GM21737 (cell line): Measurements from ENCODE around the gene HS2ST1.
"Not testable (repeated sequence)": the region's sequence is repeated elsewhere in the genome, so short reads cannot be mapped to it uniquely, and the experiment has no call there.

Experiments
- ATAC-seq: cut with Tn5 transposase; IDR thresholded peaks from one replicate; pipeline ENCODE4 v1.9.1; 2021; ENCODE audit warnings: mild to moderate bottlenecking, moderate library complexity; ENCODE audit not compliant: unreplicated experiment

Gene HS2ST1

GRCh38 chr1:87004857-87005256 lies 90.4 kb downstream of the HS2ST1 start:
- no peak for ATAC-seq

DNA sequence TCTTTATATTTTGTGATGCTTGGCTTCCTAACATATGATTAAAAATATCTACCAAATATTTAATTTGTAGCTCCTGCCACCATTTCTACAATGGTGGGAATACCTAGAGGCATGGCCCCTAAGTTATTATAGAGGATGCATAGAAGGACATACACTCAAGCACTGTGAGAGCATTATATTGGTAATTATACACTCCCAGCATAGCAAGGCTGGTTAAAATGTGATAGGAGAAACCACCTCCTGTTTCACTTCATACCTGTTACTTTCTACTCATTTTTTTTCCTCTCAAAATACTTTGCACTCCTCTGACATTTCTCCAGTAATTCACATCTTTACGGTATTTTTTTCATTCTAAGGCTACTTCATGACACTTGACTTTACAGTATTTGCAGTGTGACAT lies 92.9 kb downstream of the HS2ST1 start:
- ATAC-seq = no peak

GRCh38 chr1:87013385-87013784 lies 99.0 kb downstream of the HS2ST1 start:
- ATAC-seq = not testable (repeated sequence)

- no peak for ATAC-seq
Measured at GRCh38 chr1:87017998-87018672, 103.7 kb downstream of the HS2ST1 start.

DNA sequence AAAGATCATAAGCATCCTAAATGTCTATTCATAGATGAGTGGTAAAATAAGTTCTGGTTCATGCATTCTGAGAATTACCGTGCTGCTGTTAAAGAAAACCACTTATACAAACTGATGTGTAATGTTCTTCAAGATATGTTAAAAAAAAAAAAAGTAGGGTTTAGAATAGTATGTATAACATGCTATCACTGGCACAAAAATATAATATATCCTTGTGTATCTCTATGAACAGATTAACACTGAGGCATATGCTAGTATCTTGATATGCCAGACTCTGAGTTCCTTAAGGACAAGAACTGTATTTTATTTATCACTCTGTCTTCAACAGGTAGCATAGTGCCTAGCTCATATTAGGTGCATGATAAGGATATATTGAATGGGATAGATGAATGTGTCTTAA lies 108.9 kb downstream of the HS2ST1 start:
- no peak for ATAC-seq

- ATAC-seq = peak; percentile 67
Measured at GRCh38 chr1:87024936-87025540, 110.6 kb downstream of the HS2ST1 start.

DNA sequence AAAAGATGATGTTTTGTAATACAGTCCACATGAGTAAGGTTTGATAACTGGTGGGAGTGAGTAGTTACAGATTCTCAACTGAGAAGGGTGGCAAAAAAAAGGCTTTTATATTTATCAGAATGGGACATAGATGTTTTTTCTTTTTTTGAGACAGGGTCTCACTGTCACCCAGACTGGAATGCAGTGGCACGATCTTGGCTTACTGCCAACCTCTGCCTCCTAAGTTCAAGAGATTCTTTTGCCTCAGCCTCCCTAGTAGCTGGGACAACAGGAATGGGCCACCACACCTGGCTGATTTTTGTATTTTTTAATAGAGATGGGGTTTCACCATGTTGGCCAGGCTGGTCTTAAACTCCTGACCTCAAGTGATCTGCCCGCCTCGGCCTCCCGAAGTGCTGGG lies 113.1 kb downstream of the HS2ST1 start:
- ATAC-seq = not testable (repeated sequence)

- ATAC-seq = no peak
Measured at GRCh38 chr1:87028576-87028975, 114.1 kb downstream of the HS2ST1 start.

- ATAC-seq = peak; percentile 85
Measured at GRCh38 chr1:87030740-87031690, 116.6 kb downstream of the HS2ST1 start.

DNA sequence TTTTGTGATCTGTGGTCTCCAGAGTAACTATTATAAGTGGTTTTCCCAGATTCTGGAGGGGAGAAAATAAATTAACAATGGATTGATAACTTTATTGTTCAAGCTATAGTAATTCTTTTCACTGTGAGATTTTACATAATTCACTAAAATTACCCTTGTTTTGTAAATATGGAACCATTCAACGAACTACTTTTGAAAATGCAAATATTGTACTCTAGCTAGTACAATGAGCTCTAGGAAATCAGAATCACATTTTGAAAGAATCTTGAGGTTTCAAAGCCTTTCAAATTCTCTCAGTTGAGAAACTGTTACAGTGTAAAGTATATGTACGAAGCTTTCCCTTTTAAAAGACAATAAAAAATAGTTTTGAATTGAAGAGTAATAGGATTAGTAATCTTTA lies 119.9 kb downstream of the HS2ST1 start:
- ATAC-seq = no peak

DNA sequence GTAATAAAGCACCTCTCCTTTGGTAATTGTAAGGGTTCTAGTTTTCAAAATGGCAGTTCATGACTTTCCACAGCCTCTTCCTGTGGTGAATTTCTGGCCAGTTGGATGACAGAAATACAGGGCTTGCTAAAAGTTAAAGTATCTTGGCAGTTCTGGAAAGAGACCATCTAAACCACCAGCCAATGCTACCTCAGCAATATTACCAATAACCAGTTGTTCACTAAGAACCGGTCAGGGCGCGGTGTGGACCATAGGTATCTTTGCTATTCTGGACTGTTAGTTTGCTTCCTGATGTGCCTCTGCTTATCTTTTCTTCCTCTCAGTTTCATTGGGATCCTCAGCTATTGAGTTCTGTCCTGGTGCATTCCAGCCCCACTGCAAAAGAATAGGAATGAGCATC lies 124.7 kb downstream of the HS2ST1 start:
- ATAC-seq = no peak

GRCh38 chr1:87042111-87042811 lies 127.8 kb downstream of the HS2ST1 start:
- ATAC-seq = no peak

DNA sequence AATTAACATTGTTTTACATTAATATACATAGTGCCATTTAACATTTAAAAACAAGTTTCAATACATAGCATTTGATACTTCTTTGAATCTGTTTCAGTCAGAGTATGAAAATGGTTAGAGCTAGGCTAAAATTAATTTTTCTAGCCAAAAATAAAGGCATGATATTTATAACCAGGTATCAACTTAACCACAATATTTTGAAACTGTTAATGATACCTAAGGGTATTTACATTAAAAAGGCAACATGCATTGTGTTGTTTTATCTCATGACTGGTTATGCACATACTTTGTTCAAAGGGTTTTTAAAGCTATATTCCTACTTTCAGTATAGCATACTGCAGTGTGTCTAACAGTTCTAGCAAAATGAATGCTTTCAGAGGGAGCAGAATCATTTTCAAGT lies 130.0 kb downstream of the HS2ST1 start:
- ATAC-seq = no peak

DNA sequence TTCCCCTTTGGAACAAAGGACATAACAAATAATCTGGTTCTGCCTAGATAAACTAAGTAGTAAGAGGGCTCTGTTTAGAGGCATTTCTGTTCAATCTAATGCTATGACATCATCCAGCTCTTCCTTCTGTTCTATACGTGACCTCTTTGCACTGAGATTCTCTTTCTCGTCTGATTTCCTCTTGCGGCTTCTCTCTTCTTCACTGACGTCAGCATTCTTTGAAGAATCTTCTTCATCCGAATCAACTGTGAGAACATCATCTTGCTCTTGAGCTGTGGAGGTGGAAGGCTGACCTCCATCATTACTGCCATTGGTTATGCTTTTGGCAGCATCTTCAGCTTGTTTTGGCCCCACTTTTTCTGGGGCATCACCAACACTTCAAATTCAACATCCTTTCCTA lies 130.4 kb downstream of the HS2ST1 start:
- no peak for ATAC-seq

GRCh38 chr1:87045761-87046304 lies 131.4 kb downstream of the HS2ST1 start:
- no peak for ATAC-seq

- no peak for ATAC-seq
Measured at GRCh38 chr1:87046951-87047350, 132.5 kb downstream of the HS2ST1 start.

- no peak for ATAC-seq
Measured at GRCh38 chr1:87048237-87048636, 133.8 kb downstream of the HS2ST1 start.

DNA sequence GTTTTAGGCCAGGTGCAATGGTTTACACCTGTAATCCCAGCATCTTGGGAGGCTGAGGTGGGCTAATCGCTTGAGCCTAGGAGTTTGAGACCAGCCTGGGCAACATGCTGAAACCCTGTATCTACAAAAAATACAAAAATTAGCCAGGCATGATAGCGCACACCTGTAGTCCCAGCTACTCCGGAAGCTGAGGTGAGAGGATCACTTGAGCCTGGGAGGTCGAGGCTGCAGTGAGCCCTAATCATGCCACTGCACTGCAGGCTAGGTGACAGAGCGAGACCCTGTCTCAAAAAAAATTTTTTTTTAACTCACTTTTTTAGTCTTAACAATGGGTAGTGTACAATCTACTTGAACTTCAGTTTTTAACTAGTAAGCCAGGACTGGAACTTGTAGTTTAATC lies 137.5 kb downstream of the HS2ST1 start:
- no peak for ATAC-seq

DNA sequence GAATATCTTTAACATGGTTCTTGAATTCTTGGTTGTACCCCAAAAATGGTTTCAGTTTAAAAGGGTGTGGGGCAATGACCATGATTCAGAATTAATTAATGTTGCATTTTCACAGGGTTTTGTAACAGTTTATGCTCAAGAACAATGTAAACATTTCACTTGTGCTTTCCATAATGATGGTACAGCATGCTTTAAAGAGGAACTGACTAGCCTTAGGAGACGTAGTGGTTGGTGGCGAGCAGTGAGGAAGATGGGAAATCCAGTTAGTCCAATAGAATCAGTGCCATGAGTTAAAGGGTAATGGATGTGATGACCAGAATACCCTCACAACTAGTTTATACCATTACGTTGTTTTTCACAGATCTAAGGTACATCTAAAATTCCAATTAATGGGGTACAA lies 138.0 kb downstream of the HS2ST1 start:
- no peak for ATAC-seq

GRCh38 chr1:87052961-87053360 lies 138.5 kb downstream of the HS2ST1 start:
- no peak for ATAC-seq

DNA sequence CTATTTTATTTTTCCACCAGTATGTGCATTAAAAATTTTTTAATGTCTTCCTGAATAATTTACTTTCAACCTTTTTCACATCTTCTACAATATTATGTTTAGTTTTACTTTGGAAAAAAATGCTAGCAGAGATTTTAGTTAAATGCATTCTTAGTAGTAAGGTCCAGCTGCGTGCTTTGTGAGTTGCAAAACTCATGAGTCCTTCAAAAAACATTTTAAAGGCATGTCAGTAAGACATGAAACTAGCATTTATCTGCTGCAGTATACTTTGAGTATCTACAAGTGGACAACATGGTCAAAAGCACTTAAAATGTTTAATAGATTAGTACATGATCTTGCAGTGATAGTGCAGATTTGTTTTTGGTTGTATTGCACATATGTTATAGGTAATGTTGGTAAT lies 139.0 kb downstream of the HS2ST1 start:
- no peak for ATAC-seq
